ENCODE data around the gene HAUS3. TPM values are rescaled to one million over a fixed set of nuclear protein-coding genes. Genes with fewer than 3 reads are reported as not detected.

Gene HAUS3
- total RNA-seq, 6 experiments from 2014 or later = 6.9 to 10.8 (median 8.6) TPM

- H3K9me3 Mint-ChIP-seq = no peaks in the 10 kb centered on the region
- no peaks in the 10 kb centered on the region for H3K36me3 Mint-ChIP-seq (ENCODE audit: low read depth)
- no peak for TF ChIP-seq CTCF (IDR thresholded peaks at IDR 0.05)
- H3K27ac Mint-ChIP-seq = no peak overlapping the region
- peaks cover 8% of the 10 kb centered on the region for H3K4me1 Mint-ChIP-seq (ENCODE audit: low read depth)
- peaks cover 13% of the 10 kb centered on the region for H3K27me3 Mint-ChIP-seq (ENCODE audit: insufficient read depth)
- no peak for DNase-seq
- H3K4me3 Mint-ChIP-seq = no peak overlapping the region
Observed at GRCh38 chr4:2269618-2270163, 27.8 kb upstream of the HAUS3 start.

- Mint-ChIP-seq H3K9me3 (no peaks in the 10 kb centered on the region), H3K36me3 (ENCODE audit: low read depth) (no peaks in the 10 kb centered on the region), H3K27ac (no peak overlapping the region), H3K4me3 (no peak overlapping the region), H3K4me1 (ENCODE audit: low read depth) (peaks cover 8% of the 10 kb centered on the region), H3K27me3 (ENCODE audit: insufficient read depth) (peaks cover 13% of the 10 kb centered on the region)
- DNase-seq = no peak
- TF ChIP-seq CTCF (IDR thresholded peaks at IDR 0.05) = no peak
Observed at GRCh38 chr4:2269206-2269531, 27.2 kb upstream of the HAUS3 start.

- Mint-ChIP-seq H3K4me3 (no peak overlapping the region), H3K27me3 (ENCODE audit: insufficient read depth) (peaks cover 13% of the 10 kb centered on the region)
Observed at GRCh38 chr4:2268357-2269205, 26.7 kb upstream of the HAUS3 start.

GRCh38 chr4:2267841-2268240, 25.9 kb upstream of the HAUS3 start:
- H3K27me3 Mint-ChIP-seq (ENCODE audit: insufficient read depth) = peaks cover 7% of the 10 kb centered on the region
- DNase-seq = no peak
- TF ChIP-seq CTCF (IDR thresholded peaks at IDR 0.05) = no peak
- peaks cover 8% of the 10 kb centered on the region for H3K4me1 Mint-ChIP-seq (ENCODE audit: low read depth)
- no peaks in the 10 kb centered on the region for H3K36me3 Mint-ChIP-seq (ENCODE audit: low read depth)
- no peak overlapping the region for H3K27ac Mint-ChIP-seq
- no peaks in the 10 kb centered on the region for H3K9me3 Mint-ChIP-seq
- H3K4me3 Mint-ChIP-seq = no peak overlapping the region

More at GRCh38 chr4:2268357-2269205, 26.7 kb upstream of the HAUS3 start:
- Mint-ChIP-seq H3K36me3 (ENCODE audit: low read depth) (no peaks in the 10 kb centered on the region), H3K9me3 (no peaks in the 10 kb centered on the region), H3K27ac (no peak overlapping the region), H3K4me1 (ENCODE audit: low read depth) (peaks cover 8% of the 10 kb centered on the region)
- no peak for TF ChIP-seq CTCF (IDR thresholded peaks at IDR 0.05)
- no peak for DNase-seq

- no peaks in the 10 kb centered on the region for H3K9me3 Mint-ChIP-seq
Observed at GRCh38 chr4:2267320-2267811, 25.4 kb upstream of the HAUS3 start.

More at GRCh38 chr4:2267320-2267811, 25.4 kb upstream of the HAUS3 start:
- no peak for DNase-seq
- H3K4me3 Mint-ChIP-seq = no peak overlapping the region
- peaks cover 8% of the 10 kb centered on the region for H3K4me1 Mint-ChIP-seq (ENCODE audit: low read depth)
- peaks cover 3% of the 10 kb centered on the region for H3K27me3 Mint-ChIP-seq (ENCODE audit: insufficient read depth)
- no peaks in the 10 kb centered on the region for H3K36me3 Mint-ChIP-seq (ENCODE audit: low read depth)
- H3K27ac Mint-ChIP-seq = no peak overlapping the region
- no peak for TF ChIP-seq CTCF (IDR thresholded peaks at IDR 0.05)
